ENCODE data around the gene TAS2R30.

Gene TAS2R30, protein sequence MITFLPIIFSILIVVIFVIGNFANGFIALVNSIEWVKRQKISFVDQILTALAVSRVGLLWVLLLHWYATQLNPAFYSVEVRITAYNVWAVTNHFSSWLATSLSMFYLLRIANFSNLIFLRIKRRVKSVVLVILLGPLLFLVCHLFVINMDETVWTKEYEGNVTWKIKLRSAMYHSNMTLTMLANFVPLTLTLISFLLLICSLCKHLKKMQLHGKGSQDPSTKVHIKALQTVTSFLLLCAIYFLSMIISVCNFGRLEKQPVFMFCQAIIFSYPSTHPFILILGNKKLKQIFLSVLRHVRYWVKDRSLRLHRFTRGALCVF

DNA sequence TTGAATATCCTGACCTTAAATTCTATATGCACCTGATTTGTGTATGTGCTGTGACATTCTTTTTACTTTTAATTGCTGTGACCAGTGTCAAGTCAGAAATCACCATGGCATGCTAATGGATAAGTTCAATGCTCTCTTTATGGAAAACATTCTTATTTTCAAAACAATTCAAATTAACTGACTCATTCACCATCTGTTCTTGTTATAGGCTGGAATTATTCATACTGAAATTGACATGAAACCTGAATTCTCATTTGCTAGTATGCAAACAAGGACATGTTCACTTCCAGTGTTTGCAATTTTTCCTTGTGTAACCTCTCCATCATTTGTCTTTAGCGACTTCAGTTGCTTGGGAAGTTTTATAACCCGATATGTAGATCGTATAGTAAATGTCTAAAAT lies at the start of gene TAS2R30:
Gene TAS2R30 (minus strand): TSS at position 340 of the 400 bp plus-strand sequence. CDS start 400 bp downstream, outside the sequence.
- TF ChIP-seq, protein P1, sequence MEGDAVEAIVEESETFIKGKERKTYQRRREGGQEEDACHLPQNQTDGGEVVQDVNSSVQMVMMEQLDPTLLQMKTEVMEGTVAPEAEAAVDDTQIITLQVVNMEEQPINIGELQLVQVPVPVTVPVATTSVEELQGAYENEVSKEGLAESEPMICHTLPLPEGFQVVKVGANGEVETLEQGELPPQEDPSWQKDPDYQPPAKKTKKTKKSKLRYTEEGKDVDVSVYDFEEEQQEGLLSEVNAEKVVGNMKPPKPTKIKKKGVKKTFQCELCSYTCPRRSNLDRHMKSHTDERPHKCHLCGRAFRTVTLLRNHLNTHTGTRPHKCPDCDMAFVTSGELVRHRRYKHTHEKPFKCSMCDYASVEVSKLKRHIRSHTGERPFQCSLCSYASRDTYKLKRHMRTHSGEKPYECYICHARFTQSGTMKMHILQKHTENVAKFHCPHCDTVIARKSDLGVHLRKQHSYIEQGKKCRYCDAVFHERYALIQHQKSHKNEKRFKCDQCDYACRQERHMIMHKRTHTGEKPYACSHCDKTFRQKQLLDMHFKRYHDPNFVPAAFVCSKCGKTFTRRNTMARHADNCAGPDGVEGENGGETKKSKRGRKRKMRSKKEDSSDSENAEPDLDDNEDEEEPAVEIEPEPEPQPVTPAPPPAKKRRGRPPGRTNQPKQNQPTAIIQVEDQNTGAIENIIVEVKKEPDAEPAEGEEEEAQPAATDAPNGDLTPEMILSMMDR (IDR thresholded peaks at IDR 0.05; ENCODE audit: control insufficient read depth, extremely low read depth, insufficient read depth): no peak
- DNase-seq (ENCODE audit: low read depth): no peak
- no peak within 1 kb of the TSS for H3K4me3 ChIP-seq (ENCODE audit: low read depth, low read length)

DNA sequence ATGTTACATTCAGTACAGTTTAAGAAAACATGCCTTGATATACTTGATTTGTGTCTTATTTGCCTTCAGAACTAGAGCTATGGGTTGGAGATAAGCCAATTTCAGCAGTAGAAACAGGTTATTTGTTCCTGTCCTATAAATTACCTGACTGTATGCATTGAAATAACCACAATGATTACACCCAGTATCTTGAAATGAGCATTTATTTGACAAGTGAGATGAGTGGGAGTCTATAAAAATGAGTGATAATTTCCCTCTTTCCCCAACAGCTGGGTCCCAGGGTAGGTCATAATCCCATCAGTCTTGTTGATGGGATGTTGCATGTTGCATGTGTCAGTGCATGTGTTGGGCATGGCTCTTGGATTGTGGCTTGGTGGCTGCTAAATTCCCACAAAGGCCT lies 48.6 kb upstream of the TAS2R30 start:
- H3K4me3 ChIP-seq (ENCODE audit: low read depth, low read length): no peak overlapping the region
- TF ChIP-seq, protein P1 (IDR thresholded peaks at IDR 0.05; ENCODE audit: control insufficient read depth, extremely low read depth, insufficient read depth): no peak
- DNase-seq (ENCODE audit: low read depth): peak; percentile 52

DNA sequence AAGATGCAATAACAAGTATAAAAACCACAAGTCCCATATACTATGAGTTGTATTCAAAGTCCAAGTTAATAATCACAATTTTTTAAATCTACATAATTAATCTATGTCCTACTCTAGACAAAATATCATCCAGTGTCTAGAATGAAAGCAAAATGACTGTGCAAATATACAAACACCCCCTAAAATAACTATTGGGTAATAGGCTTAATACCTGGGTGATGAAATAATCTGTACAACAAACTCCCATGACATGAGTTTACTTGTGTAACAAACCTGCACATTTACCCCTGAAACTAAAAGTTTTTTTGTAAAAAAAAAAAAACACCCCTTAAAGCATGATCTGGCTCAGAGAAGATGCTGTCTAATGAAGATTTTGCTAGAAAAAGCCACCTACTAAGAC lies 48.1 kb upstream of the TAS2R30 start:
- no peak overlapping the region for H3K4me3 ChIP-seq (ENCODE audit: low read depth, low read length)
- no peak for DNase-seq (ENCODE audit: low read depth)
- TF ChIP-seq, protein P1 (IDR thresholded peaks at IDR 0.05; ENCODE audit: control insufficient read depth, extremely low read depth, insufficient read depth): no peak

DNA sequence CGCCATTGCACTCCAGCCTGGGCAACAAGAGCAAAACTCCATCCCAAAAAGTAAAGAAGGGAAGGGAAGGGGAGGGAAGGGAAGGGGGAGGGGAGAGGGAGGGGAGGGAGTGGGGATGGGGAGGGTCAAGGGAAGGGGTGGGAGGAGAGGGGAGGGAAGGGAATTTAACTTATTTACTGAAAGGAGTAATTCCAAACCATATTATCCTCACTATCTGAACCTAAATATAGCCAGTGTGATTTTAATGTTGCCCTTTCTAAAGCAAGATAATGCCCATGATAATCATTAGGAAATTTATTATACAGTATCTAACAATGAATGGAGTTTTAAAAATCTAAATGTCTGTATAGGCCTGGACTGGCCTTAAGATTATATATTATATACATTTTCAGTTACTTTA lies 43.8 kb upstream of the TAS2R30 start:
- no peak overlapping the region for H3K4me3 ChIP-seq (ENCODE audit: low read depth, low read length)
- TF ChIP-seq, protein P1 (IDR thresholded peaks at IDR 0.05; ENCODE audit: control insufficient read depth, extremely low read depth, insufficient read depth): no peak
- DNase-seq (ENCODE audit: low read depth): no peak

DNA sequence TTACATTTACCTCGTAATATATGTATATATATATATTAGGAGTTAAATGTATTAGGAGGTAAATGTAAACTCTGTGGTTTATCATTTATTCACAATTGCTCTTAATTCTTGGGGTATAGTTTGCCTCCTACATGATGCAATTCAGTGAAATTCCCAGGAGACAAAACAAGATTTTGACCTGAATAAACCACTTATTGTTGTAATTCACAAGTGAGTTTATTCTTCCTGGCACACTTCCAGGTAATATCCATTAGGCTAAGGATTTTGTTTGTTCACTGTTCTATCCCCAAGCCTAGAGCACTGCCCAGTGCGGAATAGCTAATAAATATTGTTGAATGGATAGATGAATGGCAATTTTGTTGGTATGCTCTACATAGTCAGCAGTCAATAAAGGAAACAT lies 39.6 kb upstream of the TAS2R30 start:
- TF ChIP-seq, protein P1 (IDR thresholded peaks at IDR 0.05; ENCODE audit: control insufficient read depth, extremely low read depth, insufficient read depth): no peak
- no peak overlapping the region for H3K4me3 ChIP-seq (ENCODE audit: low read depth, low read length)
- DNase-seq (ENCODE audit: low read depth): no peak

DNA sequence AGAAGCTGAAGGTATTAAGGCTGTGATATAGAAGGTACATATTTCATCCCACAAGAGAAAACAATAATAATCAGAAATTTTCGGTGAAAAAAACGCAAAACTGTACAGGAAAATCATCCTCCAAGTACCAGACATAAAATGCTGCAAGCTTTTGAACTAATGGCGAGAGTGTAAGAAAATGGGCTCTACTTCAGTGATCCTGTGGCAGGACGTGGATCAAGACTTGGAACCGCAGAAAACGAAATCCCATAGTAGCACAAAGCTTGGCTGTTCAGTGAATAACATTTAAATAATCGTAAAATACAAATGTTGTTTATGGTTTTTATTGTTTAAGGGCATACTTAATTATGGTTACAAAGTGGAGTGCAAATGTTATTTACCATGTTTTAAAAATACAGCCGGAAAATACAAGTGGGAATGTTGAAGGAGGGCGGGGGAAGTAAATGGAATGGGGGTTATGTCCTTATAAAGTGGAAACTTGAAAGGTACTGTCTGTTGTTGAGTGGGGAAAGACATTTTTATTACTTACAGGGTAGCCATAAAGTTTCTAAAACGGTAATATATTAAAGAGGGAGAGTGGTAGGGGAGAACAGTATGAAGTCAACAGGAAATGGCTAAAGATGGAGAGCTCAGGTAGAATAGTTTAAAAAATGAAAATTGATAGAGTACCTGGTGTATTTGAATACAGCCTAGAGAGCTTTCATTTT lies 37.7 kb upstream of the TAS2R30 start:
- DNase-seq (ENCODE audit: low read depth): no peak
- TF ChIP-seq, protein P1 (IDR thresholded peaks at IDR 0.05; ENCODE audit: control insufficient read depth, extremely low read depth, insufficient read depth): no peak
- peak overlapping the region; percentile 80 for H3K4me3 ChIP-seq (ENCODE audit: low read depth, low read length)
